ENCODE results near the gene CBX2. TPM values are rescaled to one million over a fixed set of nuclear protein-coding genes. Genes with fewer than 3 reads are reported as not detected.

Gene CBX2
- total RNA-seq, 1 experiment from 2014 or later, result 79.4 TPM

DNA sequence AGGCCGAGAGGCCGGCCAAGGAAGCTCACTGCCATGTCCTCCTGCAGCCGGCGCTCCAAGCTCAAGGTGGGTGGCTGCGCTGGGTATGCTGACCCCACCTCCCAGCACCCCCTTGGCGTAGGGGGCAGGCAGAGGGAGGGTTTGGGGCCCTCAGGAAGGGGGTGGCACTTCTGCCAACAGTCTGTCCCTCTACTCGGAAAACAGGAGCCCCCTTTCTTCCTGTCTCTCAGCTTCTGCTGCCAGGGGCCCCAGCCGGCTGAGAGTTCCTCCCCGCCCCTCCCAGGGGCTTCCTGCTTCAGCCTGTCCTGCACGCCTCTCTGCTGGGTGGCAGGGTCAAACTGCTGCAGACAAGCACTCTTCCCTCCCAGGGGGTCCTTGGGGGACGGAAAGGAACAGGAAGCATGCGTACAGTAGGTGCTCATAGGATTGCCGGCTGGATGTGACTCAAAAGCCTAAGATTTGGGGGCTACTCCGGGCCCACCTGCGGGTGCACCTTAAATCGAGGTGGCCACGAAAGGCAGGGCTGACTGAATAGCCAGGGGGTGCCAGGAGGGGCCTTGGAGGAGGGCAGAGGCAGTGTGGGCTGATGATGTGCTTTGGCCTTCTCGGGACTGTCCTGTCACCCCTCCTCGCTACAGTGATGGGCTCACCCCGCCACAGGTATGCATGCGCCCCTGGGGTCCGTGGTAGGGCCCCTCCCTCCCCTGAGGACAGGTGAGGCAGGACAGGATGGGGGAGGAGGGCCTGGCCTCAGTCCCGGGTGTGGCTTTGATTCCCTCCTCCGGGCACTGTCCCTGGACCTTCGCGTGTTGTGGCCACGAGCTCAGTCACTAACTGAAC is 4.0 kb downstream of the CBX2 start:
- Histone ChIP-seq H4K91ac (ENCODE audit: insufficient read length, low read depth, low read length) (no peak overlapping the region), H3K23me2 (ENCODE audit: insufficient read length, low read depth, low read length, poor library complexity, severe bottlenecking) (peaks cover 13% of the 10 kb centered on the region), H2BK5ac (ENCODE audit: insufficient read length, low read length) (no peak overlapping the region), H2BK15ac (ENCODE audit: low read depth, low read length) (no peak overlapping the region), H3K4me2 (ENCODE audit: insufficient read depth, insufficient read length, low read length) (no peak overlapping the region), H3K79me2 (ENCODE audit: insufficient read depth, low read length) (0 out of 2 replicates have a peak, but pooled peaks cover 2% of the 10 kb centered on the region), H3K4ac (ENCODE audit: low read depth, low read length) (no peak overlapping the region), H2BK120ac (ENCODE audit: low read depth, low read length, poor library complexity, severe bottlenecking) (no peak overlapping the region), H4K5ac (ENCODE audit: insufficient read length, low read depth, low read length) (no peak overlapping the region), H3K56ac (ENCODE audit: insufficient read length, low read depth, low read length) (no peak overlapping the region), H3K79me1 (ENCODE audit: insufficient read depth, low read depth, low read length, poor library complexity, severe bottlenecking) (peaks cover 3% of the 10 kb centered on the region), H2AK5ac (ENCODE audit: insufficient read length, low read length) (no peak overlapping the region), H3K9ac (ENCODE audit: extremely low read depth, insufficient read length, low read length) (no peak overlapping the region), H3K23ac (ENCODE audit: insufficient read length, low read depth, low read length) (no peak overlapping the region), H3K14ac (ENCODE audit: insufficient read depth, low read length) (no peak overlapping the region), H2BK20ac (ENCODE audit: low read depth, low read length, poor library complexity, severe bottlenecking) (no peak overlapping the region), H4K8ac (replicated peaks; ENCODE audit: insufficient read length, low read depth, low read length) (no peak overlapping the region), H3T11ph (ENCODE audit: low read length) (no peak overlapping the region), H2BK12ac (ENCODE audit: insufficient read length, low read depth, low read length) (no peak overlapping the region), H3K9me3 (ENCODE audit: control insufficient read depth, low read depth, low read length) (no peaks in the 10 kb centered on the region), H3K4me1 (ENCODE audit: insufficient read depth, low read length) (peaks cover 3% of the 10 kb centered on the region; the same call in 1 of the 2 replicates), H3K18ac (ENCODE audit: insufficient read length, low read depth, low read length) (no peak overlapping the region), H2AFZ (ENCODE audit: low read length) (no peak overlapping the region), H4K20me1 (ENCODE audit: control insufficient read depth, insufficient read depth, insufficient read length) (peaks cover 9% of the 10 kb centered on the region), H3K27me3 (ENCODE audit: insufficient read depth, low read length) (no peaks in the 10 kb centered on the region), H3K27ac (ENCODE audit: insufficient read length, low read depth, low read length) (no peak overlapping the region)
- no CpG with 5 or more reads among the region's 27 CpGs for WGBS (ENCODE audit: extremely low coverage, insufficient read length, low lambda C conversion rate)
- DNase-seq, result no peak
- H3K4me3 Mint-ChIP-seq, result no peak overlapping the region
- H3K9me3 Mint-ChIP-seq, result no peaks in the 10 kb centered on the region
- no peak overlapping the region for H3K27ac Mint-ChIP-seq
- H3K36me3 Mint-ChIP-seq (ENCODE audit: insufficient read depth in 1 of 3, low read depth in 3 of 3), result peaks cover 45 to 64% (median 62%) of the 10 kb centered on the region in 3 experiments
- TF ChIP-seq, protein P1, sequence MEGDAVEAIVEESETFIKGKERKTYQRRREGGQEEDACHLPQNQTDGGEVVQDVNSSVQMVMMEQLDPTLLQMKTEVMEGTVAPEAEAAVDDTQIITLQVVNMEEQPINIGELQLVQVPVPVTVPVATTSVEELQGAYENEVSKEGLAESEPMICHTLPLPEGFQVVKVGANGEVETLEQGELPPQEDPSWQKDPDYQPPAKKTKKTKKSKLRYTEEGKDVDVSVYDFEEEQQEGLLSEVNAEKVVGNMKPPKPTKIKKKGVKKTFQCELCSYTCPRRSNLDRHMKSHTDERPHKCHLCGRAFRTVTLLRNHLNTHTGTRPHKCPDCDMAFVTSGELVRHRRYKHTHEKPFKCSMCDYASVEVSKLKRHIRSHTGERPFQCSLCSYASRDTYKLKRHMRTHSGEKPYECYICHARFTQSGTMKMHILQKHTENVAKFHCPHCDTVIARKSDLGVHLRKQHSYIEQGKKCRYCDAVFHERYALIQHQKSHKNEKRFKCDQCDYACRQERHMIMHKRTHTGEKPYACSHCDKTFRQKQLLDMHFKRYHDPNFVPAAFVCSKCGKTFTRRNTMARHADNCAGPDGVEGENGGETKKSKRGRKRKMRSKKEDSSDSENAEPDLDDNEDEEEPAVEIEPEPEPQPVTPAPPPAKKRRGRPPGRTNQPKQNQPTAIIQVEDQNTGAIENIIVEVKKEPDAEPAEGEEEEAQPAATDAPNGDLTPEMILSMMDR (conservative IDR thresholded peaks at IDR 0.05), result no peak
- H3K4me1 Mint-ChIP-seq, result peaks cover 38 to 39% of the 10 kb centered on the region in 2 experiments
- H3K27me3 Mint-ChIP-seq (ENCODE audit: low read depth), result peaks cover 15% of the 10 kb centered on the region
